Erythroblast (primary cell): ENCODE results near the gene POLN.
A peak's percentile ranks its signal among the peaks of the same experiment; 100 is the strongest.

Experiments
- DNase-seq, 2 experiments: peaks; one replicate each; lab custom pipeline; 2025; lab: John Stamatoyannopoulos, UW
- GATA1 ChIP-seq: IDR thresholded peaks from 2 replicates; pipeline ENCODE4 v1.6.1; 2011; ENCODE audit warnings: low read depth, mild to moderate bottlenecking, control low read depth, low read length, moderate library complexity
- POLR2A ChIP-seq: IDR thresholded peaks from 2 replicates; pipeline ENCODE4 v1.6.1; 2011; ENCODE audit warnings: mild to moderate bottlenecking, low read length

Gene POLN

GRCh38 chr4:2049381-2049780 lies 192.5 kb downstream of the POLN start:
- DNase-seq: no peak
- TF ChIP-seq GATA1 (no peak), POLR2A (no peak)

DNA sequence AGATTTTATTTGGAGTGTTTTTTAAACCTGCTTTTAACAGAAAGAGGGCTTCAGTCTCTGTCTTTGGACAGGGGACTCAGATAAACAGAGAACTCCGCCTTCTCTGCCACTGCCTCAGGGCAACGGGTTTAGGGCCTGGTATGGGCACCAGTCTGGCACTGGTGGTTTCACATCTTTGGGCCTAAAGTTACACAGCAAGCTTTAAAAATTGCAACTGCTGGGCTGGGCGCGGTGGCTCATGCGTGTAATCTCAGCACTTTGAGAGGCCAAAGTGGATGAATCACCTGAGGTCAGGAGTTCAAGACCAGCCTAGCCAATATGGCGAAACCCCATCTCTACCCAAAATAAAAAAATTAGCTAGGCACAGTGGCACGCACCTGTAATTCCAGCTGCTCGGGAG lies 193.1 kb downstream of the POLN start:
- TF ChIP-seq GATA1 (no peak), POLR2A (no peak)
- no peak for DNase-seq

DNA sequence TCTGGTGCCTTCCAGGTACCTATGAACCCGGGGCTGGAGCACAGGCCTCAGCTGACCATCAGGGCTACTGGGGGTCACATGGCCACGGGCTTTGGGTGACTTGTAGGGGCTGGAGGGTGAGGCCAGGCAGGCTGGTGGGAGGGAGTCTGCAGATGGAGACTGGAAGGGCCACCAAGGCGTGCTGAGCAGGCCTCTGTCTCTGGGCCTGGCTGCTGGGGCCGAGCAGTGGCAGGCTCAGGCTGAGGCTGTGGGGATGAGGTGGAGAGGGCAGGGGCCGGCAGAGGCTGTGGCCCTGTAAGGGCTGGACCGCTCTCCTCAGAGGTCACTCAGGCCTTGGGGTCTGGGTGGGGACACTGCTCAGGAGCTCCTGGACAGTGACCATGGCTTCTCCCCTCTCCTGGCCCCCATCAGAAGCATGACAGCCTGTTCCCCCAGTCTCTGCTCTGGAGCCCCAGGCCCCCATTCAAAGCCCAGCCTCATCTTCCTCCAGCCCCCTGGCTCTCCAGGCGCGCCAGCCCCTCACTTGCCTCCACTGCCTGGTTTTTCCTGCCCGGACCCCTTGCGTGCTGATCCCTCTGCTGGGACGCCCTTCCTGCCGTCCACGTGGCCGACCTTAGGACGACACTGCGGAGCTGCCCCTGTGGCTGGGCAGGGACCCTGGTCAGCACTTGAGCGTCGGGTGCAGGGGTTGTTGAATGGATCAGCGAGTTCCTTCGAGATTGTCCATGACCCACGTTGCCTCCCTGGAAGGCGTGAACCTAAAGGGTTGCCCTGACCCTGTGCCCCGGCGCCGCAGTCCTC lies 193.9 kb downstream of the POLN start:
- no peak for DNase-seq
- TF ChIP-seq POLR2A: no peak
- no peak for TF ChIP-seq GATA1

DNA sequence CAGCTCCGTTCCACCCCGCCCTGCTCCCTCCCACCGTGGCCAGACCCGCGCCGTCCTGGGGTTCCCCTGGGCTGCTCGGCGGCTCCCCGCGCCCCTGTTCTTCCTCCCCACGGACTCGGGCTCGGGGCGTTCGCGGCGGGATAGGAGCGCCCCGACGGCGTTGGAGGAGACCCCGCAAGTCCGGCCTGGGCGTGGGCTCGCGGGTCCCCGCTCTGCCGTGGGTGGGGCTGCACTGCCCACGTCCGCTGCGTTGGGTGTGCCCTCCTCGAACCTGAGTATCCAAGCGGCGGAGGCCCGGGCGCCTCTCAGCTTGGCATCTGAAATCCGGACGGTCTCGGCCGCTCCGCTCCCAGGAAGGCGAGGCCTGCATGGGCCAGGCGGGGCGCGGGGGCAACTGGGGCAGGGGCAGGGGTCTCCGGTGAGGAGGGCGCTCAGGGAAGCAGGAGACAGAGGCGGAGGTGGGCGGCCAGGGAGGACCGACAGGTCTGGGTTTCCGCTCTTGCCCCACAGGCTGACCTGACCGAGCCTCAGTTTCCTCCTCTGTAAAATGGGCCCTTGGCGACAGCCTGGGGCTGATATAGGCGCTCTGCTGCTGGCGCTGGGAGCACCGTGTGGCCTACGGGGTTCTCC lies 194.8 kb downstream of the POLN start:
- TF ChIP-seq POLR2A (no peak), GATA1 (no peak)
- DNase-seq: no peak

- DNase-seq: no peak
- TF ChIP-seq GATA1 (no peak), POLR2A (no peak)
These were observed 195.6 kb downstream of the POLN start for GRCh38 chr4:2046031-2046961.

GRCh38 chr4:2045518-2045951 lies 196.4 kb downstream of the POLN start:
- TF ChIP-seq POLR2A: no peak
- no peak for TF ChIP-seq GATA1

DNA sequence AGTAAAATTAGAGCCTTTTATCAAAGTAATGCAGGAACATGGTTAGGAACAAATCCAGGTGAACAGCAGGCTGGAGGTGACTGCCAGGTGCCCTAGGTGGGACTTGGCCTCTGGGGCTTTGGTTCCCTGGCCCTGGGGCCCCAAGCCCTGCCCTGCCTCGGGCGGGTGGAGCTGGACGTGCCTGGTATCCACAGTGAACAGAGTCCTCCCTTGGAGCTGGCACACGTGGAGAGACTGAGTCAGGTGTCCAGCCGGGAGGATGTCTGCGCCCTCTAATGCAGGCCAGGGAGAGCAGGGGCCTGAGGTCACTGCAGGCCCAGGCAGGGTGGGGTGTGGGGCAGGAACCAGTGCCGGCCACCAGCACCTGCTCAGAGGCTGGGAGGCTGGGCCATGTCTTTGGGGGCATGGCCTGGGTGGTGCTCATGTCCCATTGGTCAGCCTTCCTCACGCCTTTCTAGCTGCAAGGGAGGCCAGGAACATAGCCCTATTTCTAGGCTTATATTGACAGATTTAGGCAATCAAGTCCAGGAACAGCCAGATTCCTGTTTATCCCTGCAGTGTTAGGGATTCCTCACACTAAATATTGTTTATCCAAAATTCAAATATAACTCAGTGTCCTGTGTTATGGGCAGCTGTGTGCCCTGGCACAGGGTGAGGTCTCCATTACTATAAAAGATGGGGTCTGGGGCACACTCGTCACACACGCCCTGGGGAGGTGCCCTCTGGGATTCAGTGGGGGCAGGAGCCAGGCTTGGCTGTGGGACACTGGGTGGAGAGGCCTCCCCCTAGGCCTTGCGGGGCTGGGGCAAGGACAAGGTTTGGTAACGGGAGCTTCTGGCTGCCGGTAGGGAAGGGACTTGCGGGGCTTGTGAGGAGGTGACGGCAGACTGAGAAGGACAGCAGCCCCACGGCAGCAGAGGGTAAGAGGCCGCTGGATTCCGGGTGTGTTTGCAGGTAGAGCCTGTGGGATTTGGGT lies 197.1 kb downstream of the POLN start:
- DNase-seq: no peak
- TF ChIP-seq GATA1 (no peak), POLR2A (no peak)

More at GRCh38 chr4:2045518-2045951, 196.4 kb downstream of the POLN start:
- no peak for DNase-seq

DNA sequence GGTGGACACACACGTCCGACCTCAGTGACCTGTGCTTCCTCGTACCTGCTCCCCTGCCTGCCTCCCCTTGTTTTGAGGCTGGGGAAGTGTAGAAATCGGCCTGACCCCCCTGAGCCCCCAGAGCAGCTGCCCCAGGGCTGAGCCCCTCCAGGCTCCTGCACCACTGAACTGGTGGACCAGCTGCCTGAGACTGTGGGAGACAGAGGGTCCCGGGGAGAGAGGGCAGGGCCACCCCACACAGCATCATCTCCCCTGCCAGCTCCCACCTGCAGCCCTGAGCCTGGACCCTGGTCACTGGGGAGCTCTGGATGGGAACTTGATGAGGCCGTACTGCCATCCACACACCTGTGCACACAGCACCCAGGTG lies 197.8 kb downstream of the POLN start:
- TF ChIP-seq POLR2A: no peak
- TF ChIP-seq GATA1: no peak
- no peak for DNase-seq

GRCh38 chr4:2043396-2044118 lies 198.4 kb downstream of the POLN start:
- TF ChIP-seq POLR2A (no peak), GATA1 (no peak)
- DNase-seq: no peak

DNA sequence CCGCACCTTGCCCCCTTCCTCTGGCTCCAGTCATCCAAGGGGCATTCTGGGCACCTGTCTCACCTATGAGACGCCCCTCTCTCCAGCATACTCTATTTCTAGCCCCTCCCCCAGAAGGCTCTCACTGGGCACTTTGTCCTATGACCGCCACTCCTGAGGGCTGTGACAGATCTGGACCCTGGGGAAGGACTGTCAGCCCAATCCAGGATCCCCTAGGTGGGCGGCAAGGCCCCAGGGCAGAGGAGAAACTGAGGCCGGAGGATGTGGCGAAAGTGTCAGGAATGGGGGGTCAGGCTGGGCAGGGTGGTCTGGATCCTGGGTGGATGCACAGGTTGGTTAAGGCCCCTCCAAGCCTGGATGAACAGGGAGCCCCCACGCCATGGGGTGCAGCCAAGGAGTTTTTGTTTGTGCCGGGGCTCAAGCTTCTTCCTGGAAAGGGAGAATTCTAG lies 198.9 kb downstream of the POLN start:
- TF ChIP-seq POLR2A: no peak
- TF ChIP-seq GATA1: no peak
- DNase-seq: no peak

DNA sequence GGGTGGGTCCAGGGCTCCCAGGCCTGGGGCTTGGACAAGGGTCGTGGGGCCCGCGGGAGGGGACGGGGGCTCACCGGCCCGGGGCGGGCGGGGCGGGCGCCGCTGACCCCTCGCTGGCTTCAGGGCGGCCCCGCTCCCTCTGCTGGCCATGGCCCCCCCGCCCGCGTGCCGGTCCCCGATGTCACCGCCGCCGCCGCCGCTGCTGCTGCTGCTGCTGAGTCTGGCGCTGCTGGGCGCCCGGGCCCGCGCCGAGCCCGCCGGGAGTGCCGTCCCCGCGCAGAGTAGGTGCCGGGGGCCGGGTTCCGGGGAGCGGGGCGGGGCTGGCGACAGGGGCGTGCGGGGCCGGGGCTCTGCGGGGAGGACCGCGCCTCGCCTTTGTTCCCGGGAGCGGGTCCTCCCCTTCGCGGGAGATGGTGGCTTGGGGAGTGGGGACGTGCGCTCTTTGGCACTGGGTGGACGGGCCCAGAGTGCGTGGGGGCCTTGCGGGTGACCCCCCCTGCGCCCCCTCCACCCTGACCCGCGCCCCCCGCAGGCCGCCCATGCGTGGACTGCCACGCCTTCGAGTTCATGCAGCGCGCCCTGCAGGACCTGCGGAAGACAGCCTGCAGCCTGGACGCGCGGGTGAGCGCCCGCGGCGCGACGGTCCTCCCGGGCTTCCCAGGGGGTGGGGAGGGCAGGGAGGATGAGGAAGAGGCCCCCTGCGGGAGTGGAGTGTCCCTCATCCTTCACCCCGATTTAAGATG lies 199.5 kb downstream of the POLN start:
- DNase-seq: peak; percentile 26 to 27
- TF ChIP-seq GATA1 (no peak), POLR2A (no peak)
